Pancreas (tissue), 10 donors: ENCODE measurements around the gene ZNF282. TPM values are rescaled to one million over a fixed set of nuclear protein-coding genes. Genes with fewer than 3 reads are reported as not detected.
"Not testable (repeated sequence)": the region's sequence is repeated elsewhere in the genome, so short reads cannot be mapped to it uniquely, and the experiment has no call there.

Source experiments
- ATAC-seq, 4 donors: fragments of 200-7000 bp; cut with Tn5 transposase; one replicate each; pipeline versions ENCODE4 v1.8.0 to v1.9.1; 2020; ENCODE audit warnings: mild to moderate bottlenecking in 4 of 4, moderate library complexity in 4 of 4
- DNase-seq, 6 donors: peaks; one replicate each; pipeline ENCODE4 v3.0.0-alpha.2; 2020
- FAIRE-seq: peaks from 2 replicates; lab custom pipeline; 2012; peaks lifted over from hg19 to GRCh38; lab: Jason Lieb, UNC
- H3K27ac ChIP-seq, 4 donors: fragments of 200-600 bp; sonication (generic); 1 replicate in 3 of 4; 2 replicates in 1 of 4; pipeline versions ENCODE4 v1.5.0 to v1.8.0; 2020
- H3K27me3 ChIP-seq, 4 donors: fragments of 200-600 bp; one replicate each; pipeline ENCODE4 v1.8.0; 2021
- H3K36me3 ChIP-seq, 3 donors: fragments of 200-600 bp; sonication (generic) in 1 of 3; one replicate each; pipeline versions ENCODE4 v1.5.0 to v1.8.0; 2020 to 2021
- H3K4me1 ChIP-seq, 3 donors: fragments of 200-600 bp; one replicate each; pipeline ENCODE4 v1.8.0; 2021
- H3K4me3 ChIP-seq, 4 donors: fragments of 200-600 bp; sonication (generic) in 2 of 4; one replicate each; pipeline versions ENCODE4 v1.5.0 to v1.8.0; 2020 to 2021
- H3K9me3 ChIP-seq, 4 donors: fragments of 200-600 bp; one replicate each; pipeline ENCODE4 v1.8.0; 2021
- CTCF ChIP-seq, 4 donors: fragments of 200-600 bp; sonication (generic) in 3 of 4; IDR thresholded peaks; one replicate each; pipeline versions ENCODE4 v1.5.0 to v1.8.0; 2021; ENCODE audit warnings: antibody characterized with exemption in 4 of 4
- WGBS, 2 donors: extraction: QIAGEN DNeasy Blood & Tissue Kit; methylation state at CpG; one replicate each; pipeline ENCODE4 v1.1.7; 2013; 5-methylcytosine and 5-hydroxymethylcytosine counted together
- intact Hi-C, 3 donors: fragments of 100-400 bp; cut with DNase I; formaldehyde crosslinking; loops; one replicate each; pipeline versions ENCODE4 v1.11.1 to v1.14.2; 2022
- polyA plus RNA-seq, 2 donors: library from polyadenylated mRNA; stranded (reverse); fragments of 200-250 nt; gene quantifications; one replicate each; pipeline ENCODE4 v1.2.3, GENCODE V29; 2013
- total RNA-seq, 6 donors: library from RNA; stranded (reverse); fragmentation: NEBNext Ultra II Directional in 4 of 6; extraction: Animal tissue kit (Norgen Biotek cat#: 25700) in 4 of 6; gene quantifications; one replicate each; pipeline versions ENCODE4 v1.2.1 to v1.2.4, GENCODE V29; 2021 to 2023
- donor health status: healthy with polysubstance abuse.
- donor health status: DM: no; HTN: no; CAD: no; lungs with moderate emphysema.
- donor health status: DM: no; HTN: no; CAD: no.
- donor health status: control.
- donor health status: control.
- donor health status: Bipolar disorder and iron deficiency.
- donor health status: DM: yes; HTN: yes; CAD: no.
- donor health status: DM: no; HTN: no; CAD: no.
- donor health status: DM: no; HTN: no; CAD: no.
- donor health status: DM: yes; HTN: yes; CAD: no.

ZNF282 gene
- total and polyA plus RNA-seq, 8 donors = 12.1 to 19.4 (median 14.0) TPM

GRCh38 chr7:149267733-149268132 is 72.4 kb downstream of the ZNF282 start:
- Histone ChIP-seq H3K27ac (no peak overlapping the region), H3K9me3 (no peaks in the 10 kb centered on the region), H3K27me3 (no peaks in the 10 kb centered on the region), H3K4me3 (no peak overlapping the region), H3K36me3 (peaks cover 0 to 13% (median 0%) of the 10 kb centered on the region in 3 donors), H3K4me1 (peaks cover 0 to 2% (median 0%) of the 10 kb centered on the region in 3 donors)
- 95 to 99% methylated on average over 8 of the region's 8 CpGs for WGBS, 2 donors
- intact Hi-C loops = no loop called here
- TF ChIP-seq CTCF (IDR thresholded peaks at IDR 0.05) = no peak
- FAIRE-seq = no peak
- no peak for ATAC-seq
- no peak for DNase-seq

DNA sequence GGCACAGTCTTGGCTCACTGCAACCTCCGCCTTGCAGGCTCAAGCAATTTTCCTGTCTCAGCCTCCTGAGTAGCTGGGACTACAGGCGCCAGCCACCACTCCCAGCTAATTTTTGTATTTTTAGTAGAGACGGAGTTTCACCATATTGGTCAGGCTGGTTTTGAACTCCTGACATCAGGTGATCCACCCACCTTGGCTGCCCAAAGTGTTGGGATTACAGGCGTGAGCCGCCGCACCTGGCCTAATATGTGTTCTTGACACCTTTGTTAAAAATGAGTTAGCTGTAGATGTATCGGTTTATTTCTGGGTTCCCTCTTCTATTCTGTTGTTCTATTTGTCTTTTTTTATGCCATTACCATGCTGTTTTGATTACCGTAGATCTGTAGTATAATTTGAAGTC is 79.1 kb downstream of the ZNF282 start:
- H3K27ac ChIP-seq, H3K4me3 ChIP-seq, H3K27me3 ChIP-seq, ATAC-seq, H3K4me1 ChIP-seq, intact Hi-C loops, FAIRE-seq, H3K9me3 ChIP-seq: not testable (repeated sequence)
- 98 to 99% methylated on average over 8 of the region's 8 CpGs for WGBS, 2 donors
- DNase-seq = peak in 1 of 6 donors; percentile 17
- peaks cover 0 to 13% (median 3%) of the 10 kb centered on the region in 3 donors for H3K36me3 ChIP-seq

Other genes starting within 250 kb of the ZNF282 start
- gene PDIA4, start 167.0 kb upstream of the ZNF282 start, total RNA-seq = 100 to 1,000 TPM in 2 of 6 donors, 10 to 100 TPM in 4; 54.2 to 185 (median 86.7) TPM
- 10 to 100 TPM; 35.6 to 52.1 TPM for gene PDIA4, start 167.0 kb upstream of the ZNF282 start, polyA plus RNA-seq
- gene ZNF786, start 104.8 kb upstream of the ZNF282 start, total RNA-seq = 1 to 10 TPM; 1.8 to 4.4 (median 2.5) TPM
- gene ZNF786, start 104.8 kb upstream of the ZNF282 start, polyA plus RNA-seq = 1 to 10 TPM; 3.3 to 3.7 TPM
- 1 to 10 TPM in 2 of 6 donors, under 1 TPM in 4; 0.52 to 1.4 (median 0.95) TPM for gene ZNF425, start 69.2 kb upstream of the ZNF282 start, total RNA-seq
- 1 to 10 TPM; 1.1 to 1.5 TPM for gene ZNF425, start 69.2 kb upstream of the ZNF282 start, polyA plus RNA-seq
- 1 to 10 TPM; 5.0 to 8.0 (median 5.9) TPM for gene ZNF398, start 48.1 kb upstream of the ZNF282 start, total RNA-seq
- gene ZNF398, start 48.1 kb upstream of the ZNF282 start, polyA plus RNA-seq = 1 to 10 TPM; 2.4 to 2.8 TPM
- gene ZNF212, start 44.1 kb downstream of the ZNF282 start, total RNA-seq = 1 to 10 TPM; 3.7 to 9.0 (median 5.2) TPM
- gene ZNF212, start 44.1 kb downstream of the ZNF282 start, polyA plus RNA-seq = 10 to 100 TPM in 1 of 2 donors, 1 to 10 TPM in 1; 8.7 to 13.7 TPM
- 1 to 10 TPM; 4.7 to 9.9 (median 5.9) TPM for gene ZNF783, start 66.7 kb downstream of the ZNF282 start, total RNA-seq
- gene ZNF783, start 66.7 kb downstream of the ZNF282 start, polyA plus RNA-seq = 10 to 100 TPM in 1 of 2 donors, 1 to 10 TPM in 1; 9.8 to 11.2 TPM